GM18498 (cell line): ENCODE measurements around the gene RHOF.

Source experiments
- ATAC-seq: cut with Tn5 transposase; IDR thresholded peaks from one replicate; pipeline ENCODE4 v1.9.1; 2021; ENCODE audit warnings: mild to moderate bottlenecking, moderate library complexity; ENCODE audit not compliant: unreplicated experiment

Gene RHOF

DNA sequence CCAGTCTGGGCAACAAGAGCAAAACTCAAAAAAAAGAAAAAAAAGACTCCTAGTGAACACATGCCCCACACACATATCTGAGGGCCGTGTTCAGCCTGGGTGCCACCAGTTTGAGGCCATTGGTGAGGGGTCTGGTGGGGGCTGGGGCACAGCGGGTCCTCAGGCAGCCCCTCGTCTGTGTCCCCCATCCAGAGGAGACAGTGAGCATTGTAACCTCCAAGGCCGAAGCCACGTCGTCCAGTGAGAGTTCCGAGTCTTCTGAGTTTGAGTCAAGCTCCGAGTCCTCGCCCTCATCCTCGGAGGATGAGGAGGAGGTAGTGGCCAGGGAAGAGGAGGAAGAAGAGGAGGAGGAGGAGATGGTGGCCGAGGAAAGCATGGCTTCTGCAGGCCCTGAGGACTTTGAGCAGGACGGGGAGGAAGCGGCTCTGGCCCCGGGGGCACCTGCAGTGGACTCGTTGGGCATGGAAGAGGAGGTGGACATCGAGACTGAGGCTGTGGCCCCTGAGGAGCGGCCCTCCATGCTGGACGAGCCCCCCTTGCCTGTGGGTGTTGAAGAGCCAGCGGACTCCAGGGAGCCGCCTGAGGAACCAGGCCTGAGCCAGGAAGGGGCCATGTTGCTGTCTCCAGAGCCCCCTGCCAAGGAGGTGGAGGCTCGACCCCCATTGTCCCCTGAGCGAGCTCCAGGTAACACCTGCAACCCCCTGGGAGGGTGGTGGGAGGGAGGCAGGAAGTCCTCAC is 25.9 kb upstream of the RHOF start:
- ATAC-seq: no peak

DNA sequence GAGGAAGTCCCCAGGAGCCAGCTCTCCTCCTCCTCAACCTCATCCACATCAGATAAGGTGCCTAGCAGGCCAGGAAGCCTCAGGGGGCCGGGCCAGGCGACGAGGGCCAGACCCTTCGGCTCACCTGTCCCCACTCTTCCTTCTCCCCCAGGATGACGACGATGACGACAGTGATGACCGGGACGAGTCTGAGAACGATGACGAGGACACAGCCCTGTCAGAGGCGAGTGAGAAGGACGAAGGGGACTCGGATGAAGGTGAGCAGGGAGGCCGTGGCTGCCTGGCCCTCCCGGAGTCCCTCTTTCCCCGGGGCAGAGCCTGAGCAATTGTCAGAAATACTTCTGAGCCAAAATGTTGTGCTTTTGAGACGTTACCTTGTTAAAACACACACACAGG is 24.2 kb upstream of the RHOF start:
- no peak for ATAC-seq

- ATAC-seq: no peak
Observed at GRCh38 chr12:121816925-121817647, 23.6 kb upstream of the RHOF start.

DNA sequence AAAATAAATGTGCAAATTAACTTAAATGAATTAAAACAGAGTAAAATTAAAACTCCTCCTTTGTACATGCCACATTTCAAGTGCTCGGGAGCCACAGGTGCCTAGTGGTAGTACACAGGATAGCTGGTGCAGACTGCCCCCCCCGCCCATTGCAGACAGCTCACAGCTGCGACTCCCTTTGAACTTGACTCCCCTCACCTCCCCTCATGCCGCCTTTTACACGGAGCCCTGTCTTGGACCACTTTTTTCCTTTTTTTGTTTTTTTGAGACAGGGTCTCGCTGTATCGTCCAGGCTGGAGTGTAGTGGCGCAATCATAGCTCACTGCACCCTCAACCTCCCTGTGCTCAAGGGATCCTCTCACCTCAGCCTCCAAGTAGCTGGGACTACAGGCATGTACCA is 21.8 kb upstream of the RHOF start:
- ATAC-seq: no peak

- ATAC-seq: no peak
Observed at GRCh38 chr12:121814429-121815119, 21.1 kb upstream of the RHOF start.

GRCh38 chr12:121813951-121814350 is 20.5 kb upstream of the RHOF start:
- no peak for ATAC-seq

DNA sequence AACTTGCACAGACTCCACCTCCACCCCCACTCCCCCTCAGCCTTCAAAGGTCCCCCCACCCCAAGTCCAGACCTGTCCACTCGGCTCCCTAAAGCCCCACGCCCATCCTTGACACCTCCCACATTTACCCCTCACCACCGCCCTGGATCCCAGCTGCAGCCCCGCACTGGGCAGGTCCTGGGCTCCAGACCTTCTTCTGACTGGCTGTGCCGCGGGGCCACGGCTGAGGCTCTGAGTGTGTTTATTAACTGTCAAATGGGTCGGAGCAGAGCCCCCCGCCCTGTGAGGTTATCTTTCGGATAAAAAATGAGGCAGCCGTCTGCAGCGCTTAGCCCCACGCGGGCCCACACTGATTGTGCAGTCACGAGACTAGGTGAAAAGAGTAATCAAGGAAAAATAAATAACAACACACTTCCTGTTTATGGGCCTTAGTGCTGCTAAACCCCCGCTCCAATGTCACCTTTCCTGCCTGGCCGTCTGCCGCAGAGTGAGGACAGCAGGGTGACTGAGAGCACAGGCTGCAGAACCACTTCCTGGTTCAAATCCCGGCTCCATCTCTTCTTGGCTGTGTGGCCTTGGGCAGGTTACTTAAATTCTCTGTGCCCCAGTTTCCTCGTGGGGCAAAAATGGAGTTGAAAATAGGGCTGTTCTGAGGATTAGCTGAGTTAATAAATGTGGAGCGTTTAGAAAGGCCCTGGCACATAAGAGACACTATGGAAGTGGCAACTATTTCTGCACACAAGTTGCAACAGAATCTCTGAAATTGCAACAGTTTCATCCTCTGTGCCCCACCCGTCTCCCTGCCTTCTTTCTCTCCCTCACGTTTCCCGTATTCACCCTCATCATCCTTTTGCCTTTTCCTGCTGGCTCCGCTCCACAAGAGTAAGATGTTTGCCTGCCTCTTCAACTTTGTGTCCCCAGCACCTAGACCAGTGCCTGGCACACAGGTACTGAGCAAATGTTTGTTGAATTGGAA is 19.7 kb upstream of the RHOF start:
- ATAC-seq: no peak

GRCh38 chr12:121812320-121812871 is 18.9 kb upstream of the RHOF start:
- no peak for ATAC-seq

DNA sequence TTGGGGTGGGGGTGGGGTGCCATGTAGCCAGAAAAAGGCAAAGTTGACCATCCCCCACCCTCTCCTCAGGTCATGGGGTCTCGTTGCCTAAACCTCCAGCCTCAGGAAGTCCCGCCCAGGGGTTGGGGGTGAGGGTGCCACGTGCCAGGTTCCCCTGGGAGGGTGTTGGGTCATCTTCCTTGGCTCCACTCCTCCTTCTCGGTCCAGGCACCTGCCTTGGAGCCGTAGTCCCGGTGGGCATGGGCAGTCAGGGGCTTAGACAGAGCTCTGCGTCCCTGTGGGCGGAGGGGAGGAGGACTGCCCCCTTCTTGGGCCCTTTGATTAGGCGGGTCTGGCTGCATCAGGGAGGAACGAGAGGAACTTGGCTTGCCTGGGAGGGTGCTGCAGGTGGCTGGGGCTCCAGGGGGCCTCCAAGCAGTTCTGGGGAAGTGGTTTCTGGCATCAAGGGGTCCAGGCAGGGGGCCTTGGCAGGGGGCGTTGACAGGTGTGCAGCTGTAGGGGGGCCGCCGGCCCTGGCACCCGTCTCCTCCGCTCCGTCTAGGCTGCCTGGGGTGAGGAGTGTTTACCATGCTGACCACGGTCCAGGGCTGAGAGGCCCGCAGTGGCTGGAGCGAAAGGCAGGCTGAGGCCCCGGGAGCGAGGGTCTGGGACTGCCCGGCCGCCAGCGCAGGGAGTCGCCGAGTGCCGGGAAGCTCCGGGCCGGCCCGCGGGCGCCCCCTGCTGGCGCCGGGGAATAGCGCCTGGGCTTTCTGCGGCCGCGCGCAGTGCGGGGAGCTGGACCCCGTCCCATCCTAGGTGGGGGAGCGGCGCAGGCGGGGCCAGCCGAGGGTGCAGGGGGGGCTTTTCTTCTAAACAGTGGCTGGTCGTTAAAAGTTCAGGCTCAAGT is 18.2 kb upstream of the RHOF start:
- peak; percentile 82 for ATAC-seq

GRCh38 chr12:121810833-121811433 is 17.4 kb upstream of the RHOF start:
- no peak for ATAC-seq

GRCh38 chr12:121810234-121810817 is 16.8 kb upstream of the RHOF start:
- ATAC-seq: no peak

- no peak for ATAC-seq
Observed at GRCh38 chr12:121809712-121810116, 16.2 kb upstream of the RHOF start.

GRCh38 chr12:121808623-121809022 is 15.1 kb upstream of the RHOF start:
- no peak for ATAC-seq

- ATAC-seq: no peak
Observed at GRCh38 chr12:121807642-121808347, 14.3 kb upstream of the RHOF start.

DNA sequence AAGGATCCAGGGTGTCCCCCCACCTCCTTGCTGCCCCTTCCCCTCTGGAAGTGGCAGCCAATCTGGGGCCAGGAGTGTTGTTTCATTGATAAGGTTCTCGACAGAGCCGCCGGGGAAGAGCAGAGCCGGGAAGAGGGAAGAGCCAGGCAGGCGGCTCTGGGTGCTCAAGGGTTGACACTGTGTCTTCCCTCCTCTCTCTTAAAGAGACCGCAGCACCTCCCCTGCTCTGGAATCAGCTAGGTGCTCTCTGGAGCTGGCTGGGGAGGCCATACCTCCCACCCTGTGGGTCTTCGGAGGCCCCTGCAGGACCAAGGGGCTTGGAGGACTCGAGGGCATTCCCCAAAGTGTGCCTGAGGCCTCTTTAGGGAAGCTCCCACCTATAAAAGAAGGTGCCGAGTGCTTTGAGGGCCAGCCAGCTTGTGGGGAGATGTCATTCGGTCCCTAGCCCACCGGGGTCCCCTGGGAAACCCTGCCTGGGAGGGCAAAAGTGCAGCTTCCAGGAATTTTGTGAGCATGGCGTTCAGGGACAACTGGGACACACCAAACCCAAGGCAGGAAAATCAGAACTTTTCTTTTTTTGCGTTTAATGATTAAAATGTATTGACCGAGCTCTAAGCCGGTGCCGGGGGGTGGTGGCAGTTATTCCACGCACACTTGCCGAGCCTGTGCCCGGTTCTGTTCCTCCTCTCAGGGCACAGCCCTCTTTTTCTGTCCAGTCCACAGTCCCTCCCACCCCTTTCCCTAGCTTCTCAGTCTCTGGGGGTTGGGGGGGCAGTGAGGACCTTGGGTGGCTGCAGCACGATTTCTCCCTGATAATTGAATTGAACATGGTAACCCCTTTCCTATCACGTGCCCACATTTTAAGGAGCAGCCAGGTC is 13.3 kb upstream of the RHOF start:
- ATAC-seq: no peak

DNA sequence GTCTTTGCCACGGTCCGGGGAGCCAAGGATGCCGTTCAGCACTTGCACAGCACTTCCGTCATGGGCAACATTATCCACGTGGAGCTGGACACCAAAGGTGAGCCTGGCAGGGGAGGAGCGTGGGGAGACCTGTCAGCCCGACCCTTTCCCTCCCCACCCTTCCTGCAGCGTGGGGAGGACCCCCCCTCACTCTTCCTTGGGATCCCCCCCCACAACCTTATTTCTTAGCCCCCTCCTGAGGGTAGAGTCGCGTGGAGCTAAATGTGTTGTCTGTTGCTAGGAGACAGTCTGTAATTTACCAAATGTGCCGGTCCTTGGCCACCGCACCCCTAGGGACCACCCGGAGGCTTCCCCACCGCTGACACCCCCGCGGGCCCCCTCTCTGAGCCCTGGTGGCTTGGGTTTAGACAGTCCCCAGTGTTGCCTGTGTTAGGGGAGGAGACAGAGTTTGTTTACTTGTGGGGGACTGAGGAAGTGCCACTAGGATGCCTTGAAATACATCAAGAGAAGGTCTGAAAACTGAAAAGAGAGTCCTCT is 12.6 kb upstream of the RHOF start:
- ATAC-seq: no peak
